ENCODE results near the gene MUC13.

GRCh38 chr3:124960698-124961097 is 26.1 kb upstream of the MUC13 start:
- TF ChIP-seq, protein P1, sequence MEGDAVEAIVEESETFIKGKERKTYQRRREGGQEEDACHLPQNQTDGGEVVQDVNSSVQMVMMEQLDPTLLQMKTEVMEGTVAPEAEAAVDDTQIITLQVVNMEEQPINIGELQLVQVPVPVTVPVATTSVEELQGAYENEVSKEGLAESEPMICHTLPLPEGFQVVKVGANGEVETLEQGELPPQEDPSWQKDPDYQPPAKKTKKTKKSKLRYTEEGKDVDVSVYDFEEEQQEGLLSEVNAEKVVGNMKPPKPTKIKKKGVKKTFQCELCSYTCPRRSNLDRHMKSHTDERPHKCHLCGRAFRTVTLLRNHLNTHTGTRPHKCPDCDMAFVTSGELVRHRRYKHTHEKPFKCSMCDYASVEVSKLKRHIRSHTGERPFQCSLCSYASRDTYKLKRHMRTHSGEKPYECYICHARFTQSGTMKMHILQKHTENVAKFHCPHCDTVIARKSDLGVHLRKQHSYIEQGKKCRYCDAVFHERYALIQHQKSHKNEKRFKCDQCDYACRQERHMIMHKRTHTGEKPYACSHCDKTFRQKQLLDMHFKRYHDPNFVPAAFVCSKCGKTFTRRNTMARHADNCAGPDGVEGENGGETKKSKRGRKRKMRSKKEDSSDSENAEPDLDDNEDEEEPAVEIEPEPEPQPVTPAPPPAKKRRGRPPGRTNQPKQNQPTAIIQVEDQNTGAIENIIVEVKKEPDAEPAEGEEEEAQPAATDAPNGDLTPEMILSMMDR (conservative IDR thresholded peaks at IDR 0.05; ENCODE audit: low read depth, low read length) = no peak
- no peak for TF ChIP-seq EZH2 (IDR thresholded peaks at IDR 0.05; ENCODE audit: borderline replicate concordance, low read depth, low read length, poor library complexity, severe bottlenecking)
